HepG2 (cell line): ENCODE measurements around the gene USP27X.

Experiments
- BRCA1 ChIP-seq: sonication (generic); formaldehyde crosslinking; IDR thresholded peaks from 2 replicates; pipeline ENCODE4 v1.4.0; 2020; ENCODE audit warnings: missing genetic modification reagents
- GTF2F1 ChIP-seq: fragments of 150-350 bp; IDR thresholded peaks from 2 replicates; pipeline ENCODE4 v1.6.1; 2014; ENCODE audit warnings: low read length
- HMGA1 ChIP-seq: sonication (generic); formaldehyde crosslinking; conservative IDR thresholded peaks from 2 replicates; pipeline ENCODE4 v1.4.0; 2020; ENCODE audit warnings: missing genetic modification reagents
- MXI1 ChIP-seq: IDR thresholded peaks from 3 replicates; pipeline ENCODE4 v1.6.1; 2012; ENCODE audit warnings: low read depth, low read length, inconsistent platforms, borderline replicate concordance
- ZBTB20 ChIP-seq: sonication (generic); formaldehyde crosslinking; IDR thresholded peaks from 2 replicates; pipeline ENCODE4 v1.8.1; 2023; ENCODE audit warnings: missing genetic modification reagents, low read depth, mild to moderate bottlenecking, borderline replicate concordance
- ZSCAN29 ChIP-seq: sonication (generic); formaldehyde crosslinking; conservative IDR thresholded peaks from 2 replicates; pipeline ENCODE4 v1.4.0; 2020; ENCODE audit warnings: mild to moderate bottlenecking, missing genetic modification reagents
- TF ChIP-seq, protein P1 (sequence below): sonication (generic); formaldehyde crosslinking; IDR thresholded peaks from 2 replicates; pipeline ENCODE4 v1.5.0; 2020; ENCODE audit warnings: mild to moderate bottlenecking, missing genetic modification reagents, moderate library complexity

DNA sequence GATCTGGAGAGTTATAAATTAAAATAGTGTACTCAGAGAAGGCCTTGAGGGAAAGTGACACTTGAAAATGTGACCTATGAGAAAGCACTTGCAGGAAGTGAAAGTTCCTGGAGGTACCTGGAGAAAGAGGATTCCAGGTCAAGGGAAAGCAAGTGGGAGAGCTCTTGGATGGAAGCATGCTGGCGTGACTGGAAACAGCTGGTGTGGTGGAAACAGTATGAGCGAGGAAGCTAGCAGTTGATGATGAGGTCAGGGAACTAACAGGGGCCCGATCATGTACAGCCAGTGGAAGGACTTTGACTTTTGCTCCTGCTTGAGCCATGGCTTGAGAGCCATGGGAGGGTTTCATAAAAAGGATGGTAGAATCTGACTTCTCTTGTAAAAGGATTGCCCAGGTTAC is 33.6 kb downstream of the USP27X start:
- TF ChIP-seq GTF2F1 = no peak
- TF ChIP-seq BRCA1 = no peak
- no peak for TF ChIP-seq HMGA1 (CRISPR knock-in tag)
- TF ChIP-seq, protein P1, sequence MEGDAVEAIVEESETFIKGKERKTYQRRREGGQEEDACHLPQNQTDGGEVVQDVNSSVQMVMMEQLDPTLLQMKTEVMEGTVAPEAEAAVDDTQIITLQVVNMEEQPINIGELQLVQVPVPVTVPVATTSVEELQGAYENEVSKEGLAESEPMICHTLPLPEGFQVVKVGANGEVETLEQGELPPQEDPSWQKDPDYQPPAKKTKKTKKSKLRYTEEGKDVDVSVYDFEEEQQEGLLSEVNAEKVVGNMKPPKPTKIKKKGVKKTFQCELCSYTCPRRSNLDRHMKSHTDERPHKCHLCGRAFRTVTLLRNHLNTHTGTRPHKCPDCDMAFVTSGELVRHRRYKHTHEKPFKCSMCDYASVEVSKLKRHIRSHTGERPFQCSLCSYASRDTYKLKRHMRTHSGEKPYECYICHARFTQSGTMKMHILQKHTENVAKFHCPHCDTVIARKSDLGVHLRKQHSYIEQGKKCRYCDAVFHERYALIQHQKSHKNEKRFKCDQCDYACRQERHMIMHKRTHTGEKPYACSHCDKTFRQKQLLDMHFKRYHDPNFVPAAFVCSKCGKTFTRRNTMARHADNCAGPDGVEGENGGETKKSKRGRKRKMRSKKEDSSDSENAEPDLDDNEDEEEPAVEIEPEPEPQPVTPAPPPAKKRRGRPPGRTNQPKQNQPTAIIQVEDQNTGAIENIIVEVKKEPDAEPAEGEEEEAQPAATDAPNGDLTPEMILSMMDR (CRISPR knock-in tag) = no peak
- TF ChIP-seq ZSCAN29 (CRISPR knock-in tag) = no peak
- no peak; the same call in 2 of the 3 replicates for TF ChIP-seq MXI1
- no peak for TF ChIP-seq ZBTB20
